Measurements from ENCODE around the gene COL4A4. TPM values are rescaled to one million over a fixed set of nuclear protein-coding genes. Genes with fewer than 3 reads are reported as not detected.

Gene COL4A4
- total and polyA plus RNA-seq, 2 donors (not counting 1 experiment from before 2014, with no cell fraction given) = 0.17 to 0.76 TPM

- Histone ChIP-seq H2AFZ (ENCODE audit: low read length) (no peak overlapping the region), H3K4me3 (replicated peaks in 1 of 4; ENCODE audit: control extremely low read depth in 1 of 4, insufficient read depth in 1 of 4, low read depth in 3 of 4, low read length in 4 of 4) (no peak overlapping the region), H3K9me3 (ENCODE audit: control insufficient read depth, insufficient read depth, low read depth, low read length) (no peaks in the 10 kb centered on the region), H3K4me1 (ENCODE audit: control insufficient read depth, extremely low read depth, insufficient read depth, low read length) (no peaks in the 10 kb centered on the region), H3K27ac (ENCODE audit: insufficient read depth, low read length) (no peak overlapping the region), H3K36me3 (ENCODE audit: control insufficient read depth, insufficient read depth, low read length) (no peaks in the 10 kb centered on the region), H4K20me1 (ENCODE audit: control insufficient read depth, extremely low read depth, insufficient read depth, low read length) (no peaks in the 10 kb centered on the region), H3K4me2 (ENCODE audit: extremely low read depth, insufficient read depth, low read length) (no peak overlapping the region), H3K9ac (ENCODE audit: insufficient read depth, low read length) (no peak overlapping the region), H3K79me2 (ENCODE audit: control insufficient read depth, insufficient read depth, low read length) (no peaks in the 10 kb centered on the region), H3K27me3 (ENCODE audit: control insufficient read depth, insufficient read depth, low read length) (no peaks in the 10 kb centered on the region)
- TF ChIP-seq CTCF (conservative IDR thresholded peaks at IDR 0.05 in 1 of 2, IDR thresholded peaks at IDR 0.05 in 1 of 2; ENCODE audit: low read depth in 1 of 2, low read length in 2 of 2) = no peak
- no peak for TF ChIP-seq EZH2 (IDR thresholded peaks at IDR 0.05; ENCODE audit: low read length, missing control alignments)
- peak in 1 of 2 donors; percentile 8 for DNase-seq (ENCODE audit: low read depth in 2 of 2)
Observed at GRCh38 chr2:226953206-226953605, 210.8 kb downstream of the COL4A4 start.

Other genes starting within 250 kb of the COL4A4 start
- 0.26 and 0.33 TPM in 2 replicates for gene COL4A3, start 419 bp upstream of the COL4A4 start, total RNA-seq
- 0.05 and 0.12 TPM in 2 replicates for gene COL4A3, start 419 bp upstream of the COL4A4 start, polyA plus RNA-seq
- 77.9 and 93.0 TPM in 2 replicates for gene MFF, start 161.0 kb upstream of the COL4A4 start, total RNA-seq
- 102 and 174 TPM in 2 replicates for gene MFF, start 161.0 kb upstream of the COL4A4 start, polyA plus RNA-seq
- not detected in 2 replicates for gene TM4SF20, start 215.1 kb upstream of the COL4A4 start, total RNA-seq
- gene TM4SF20, start 215.1 kb upstream of the COL4A4 start, polyA plus RNA-seq = 1.3 TPM in 1 of 2 replicates, not detected in the other
- gene SCYGR1, start 223.7 kb upstream of the COL4A4 start, total RNA-seq = not detected in 2 replicates
- not detected in 2 replicates for gene SCYGR1, start 223.7 kb upstream of the COL4A4 start, polyA plus RNA-seq